Astrocyte of the cerebellum (primary cell): ENCODE data around the gene SPSB2.

Experiments used
- DNase-seq: peaks from one replicate; pipeline ENCODE4 v3.0.0-alpha.2; 2011; ENCODE audit warnings: low read depth
- H3K4me3 ChIP-seq: 2 replicates; pipeline ENCODE4 v1.5.1; 2011; ENCODE audit warnings: mild to moderate bottlenecking, low read depth, low read length, moderate library complexity
- in situ Hi-C: cut with HindIII; loops from 2 replicates; pipeline ENCODE4 v1.10.0; 2017; ENCODE audit warnings: low sequenced_read_pairs
- TF ChIP-seq, protein P1 (sequence below): IDR thresholded peaks from 2 replicates; pipeline ENCODE4 v1.5.1; 2012; ENCODE audit warnings: low read length, low read depth, moderate library complexity, mild to moderate bottlenecking; ENCODE audit errors: missing control alignments

Gene SPSB2

DNA sequence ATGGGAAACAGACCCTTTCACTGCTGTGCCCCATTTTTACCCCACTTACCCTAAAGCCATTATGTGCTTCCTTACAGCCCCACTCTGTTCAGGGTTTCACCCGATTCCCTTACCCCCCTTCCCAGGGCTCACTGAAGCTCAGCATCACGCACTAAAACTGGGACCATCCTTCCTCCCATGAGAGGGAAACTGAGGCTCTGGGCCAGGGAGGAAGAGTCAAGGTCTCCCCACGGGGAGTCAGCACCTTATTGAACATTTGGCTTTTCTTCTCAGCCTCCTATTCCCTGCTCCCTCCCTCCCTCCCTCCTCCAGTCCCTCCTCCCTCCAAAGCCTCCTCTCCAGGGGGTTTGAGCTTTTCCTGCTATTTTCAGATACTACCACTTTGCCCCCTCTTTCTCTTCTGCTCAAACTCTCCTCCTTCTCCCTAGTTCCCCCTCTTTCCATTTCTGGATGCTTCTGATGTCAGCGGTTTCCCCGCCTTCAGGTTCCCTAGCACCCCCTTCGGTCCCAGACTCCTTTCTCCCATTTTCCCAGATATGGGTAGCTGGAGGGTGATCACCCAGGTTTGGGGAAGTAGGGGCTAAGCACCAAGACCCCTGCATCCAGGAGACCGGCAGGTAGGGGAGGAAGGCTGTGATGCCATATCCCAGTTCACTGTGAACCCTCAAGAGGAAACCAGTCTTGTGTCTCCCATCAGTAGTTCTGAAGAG, 50.5 kb downstream of the SPSB2 start:
- no peak for DNase-seq
- peak overlapping the region; percentile 52 for H3K4me3 ChIP-seq
- TF ChIP-seq, protein P1, sequence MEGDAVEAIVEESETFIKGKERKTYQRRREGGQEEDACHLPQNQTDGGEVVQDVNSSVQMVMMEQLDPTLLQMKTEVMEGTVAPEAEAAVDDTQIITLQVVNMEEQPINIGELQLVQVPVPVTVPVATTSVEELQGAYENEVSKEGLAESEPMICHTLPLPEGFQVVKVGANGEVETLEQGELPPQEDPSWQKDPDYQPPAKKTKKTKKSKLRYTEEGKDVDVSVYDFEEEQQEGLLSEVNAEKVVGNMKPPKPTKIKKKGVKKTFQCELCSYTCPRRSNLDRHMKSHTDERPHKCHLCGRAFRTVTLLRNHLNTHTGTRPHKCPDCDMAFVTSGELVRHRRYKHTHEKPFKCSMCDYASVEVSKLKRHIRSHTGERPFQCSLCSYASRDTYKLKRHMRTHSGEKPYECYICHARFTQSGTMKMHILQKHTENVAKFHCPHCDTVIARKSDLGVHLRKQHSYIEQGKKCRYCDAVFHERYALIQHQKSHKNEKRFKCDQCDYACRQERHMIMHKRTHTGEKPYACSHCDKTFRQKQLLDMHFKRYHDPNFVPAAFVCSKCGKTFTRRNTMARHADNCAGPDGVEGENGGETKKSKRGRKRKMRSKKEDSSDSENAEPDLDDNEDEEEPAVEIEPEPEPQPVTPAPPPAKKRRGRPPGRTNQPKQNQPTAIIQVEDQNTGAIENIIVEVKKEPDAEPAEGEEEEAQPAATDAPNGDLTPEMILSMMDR: no peak
- in situ Hi-C loops: no loop called here

- DNase-seq: no peak
- peak within 1 kb of the TSS; percentile 52 for H3K4me3 ChIP-seq
- in situ Hi-C loops: no loop called here
- TF ChIP-seq, protein P1: no peak
Measured at GRCh38 chr12:6821591-6822425, 51.3 kb downstream of the SPSB2 start, which contains the start of gene GPR162. TSS of gene GPR162 (plus strand) at chr12:6821821. CDS start at chr12:6823899, 2,078 bp downstream.
